Activated CD8-positive, alpha-beta T cell treated with anti-CD3 and anti-CD28 coated beads for 36 hours (primary cell): ENCODE results near the gene UBXN2A. TPM values are rescaled to one million over a fixed set of nuclear protein-coding genes. Genes with fewer than 3 reads are reported as not detected.

Source experiments
- ATAC-seq: fragments of 200-7000 bp; cut with Tn5 transposase; one replicate; pipeline ENCODE4 v1.10.0; 2021; ENCODE audit warnings: mild to moderate bottlenecking, moderate library complexity
- CTCF ChIA-PET: fragments of 350-600 bp; sonication (Branson Sonifier 250); formaldehyde crosslinking; loops from one replicate; lab custom pipeline; 2021; ENCODE audit warnings: antibody characterized with exemption; lab: Charles Lee
- POLR2A ChIA-PET: fragments of 350-600 bp; sonication (Branson Sonifier 250); formaldehyde crosslinking; loops from one replicate; lab custom pipeline; 2021; ENCODE audit warnings: antibody characterized with exemption; lab: Charles Lee
- DNase-seq: peaks from one replicate; pipeline ENCODE4 v3.0.0-alpha.2; 2020
- H3K27ac Mint-ChIP-seq: one replicate; pipeline ENCODE4 v1.8.0; 2021; ENCODE audit warnings: mild to moderate bottlenecking, mixed read lengths
- H3K27me3 Mint-ChIP-seq: one replicate; pipeline ENCODE4 v1.8.0; 2021; ENCODE audit warnings: mixed read lengths
- H3K36me3 Mint-ChIP-seq: one replicate; pipeline ENCODE4 v1.8.0; 2021; ENCODE audit warnings: low read depth, mixed read lengths
- H3K4me1 Mint-ChIP-seq: one replicate; pipeline ENCODE4 v1.8.0; 2021; ENCODE audit warnings: low read depth, mixed read lengths
- H3K4me3 Mint-ChIP-seq: one replicate; pipeline ENCODE4 v1.8.0; 2021; ENCODE audit warnings: mild to moderate bottlenecking, moderate library complexity, mixed read lengths
- H3K9me3 Mint-ChIP-seq: one replicate; pipeline ENCODE4 v1.8.0; 2021; ENCODE audit warnings: mixed read lengths
- intact Hi-C: fragments of 100-400 bp; cut with micrococcal nuclease; formaldehyde crosslinking; loops from one replicate; pipeline ENCODE4 v1.10.0; 2022
- total RNA-seq, 2 experiments: library from RNA; stranded (reverse); gene quantifications; one replicate each; pipeline ENCODE4 v1.2.3, GENCODE V29; 2021
- TF ChIP-seq, protein P1 (sequence below): fragments of 200-600 bp; IDR thresholded peaks from one replicate; pipeline ENCODE4 v1.8.0; 2022; ENCODE audit warnings: antibody characterized with exemption, mild to moderate bottlenecking

Gene UBXN2A
- total RNA-seq, 2 experiments from 2014 or later: 11.1 to 11.2 TPM

GRCh38 chr2:23915327-23915726, 24.9 kb upstream of the UBXN2A start:
- TF ChIP-seq, protein P1, sequence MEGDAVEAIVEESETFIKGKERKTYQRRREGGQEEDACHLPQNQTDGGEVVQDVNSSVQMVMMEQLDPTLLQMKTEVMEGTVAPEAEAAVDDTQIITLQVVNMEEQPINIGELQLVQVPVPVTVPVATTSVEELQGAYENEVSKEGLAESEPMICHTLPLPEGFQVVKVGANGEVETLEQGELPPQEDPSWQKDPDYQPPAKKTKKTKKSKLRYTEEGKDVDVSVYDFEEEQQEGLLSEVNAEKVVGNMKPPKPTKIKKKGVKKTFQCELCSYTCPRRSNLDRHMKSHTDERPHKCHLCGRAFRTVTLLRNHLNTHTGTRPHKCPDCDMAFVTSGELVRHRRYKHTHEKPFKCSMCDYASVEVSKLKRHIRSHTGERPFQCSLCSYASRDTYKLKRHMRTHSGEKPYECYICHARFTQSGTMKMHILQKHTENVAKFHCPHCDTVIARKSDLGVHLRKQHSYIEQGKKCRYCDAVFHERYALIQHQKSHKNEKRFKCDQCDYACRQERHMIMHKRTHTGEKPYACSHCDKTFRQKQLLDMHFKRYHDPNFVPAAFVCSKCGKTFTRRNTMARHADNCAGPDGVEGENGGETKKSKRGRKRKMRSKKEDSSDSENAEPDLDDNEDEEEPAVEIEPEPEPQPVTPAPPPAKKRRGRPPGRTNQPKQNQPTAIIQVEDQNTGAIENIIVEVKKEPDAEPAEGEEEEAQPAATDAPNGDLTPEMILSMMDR: no peak
- DNase-seq: no peak
- Mint-ChIP-seq H3K27ac (no peak overlapping the region), H3K27me3 (no peaks in the 10 kb centered on the region), H3K9me3 (no peaks in the 10 kb centered on the region), H3K4me1 (peaks cover 46% of the 10 kb centered on the region), H3K4me3 (no peak overlapping the region), H3K36me3 (peaks cover 2% of the 10 kb centered on the region)
- ATAC-seq: no peak
- intact Hi-C loops: loop anchor here (10.0 kb wide), 1 partner anchor 91 kb away; no protein-coding TSS in a partner anchor
- POLR2A ChIA-PET: interaction anchor here (0.6 to 1.5 kb wide), 2 partner anchors 9 to 11 kb away, joined by 3 to 5 read pairs; no protein-coding TSS in a partner anchor
- CTCF ChIA-PET: interaction anchor here (1.3 to 1.5 kb wide), 3 partner anchors 10 to 95 kb away, joined by 3 to 7 read pairs (median 5); partner anchors contain the start of gene ATAD2B

DNA sequence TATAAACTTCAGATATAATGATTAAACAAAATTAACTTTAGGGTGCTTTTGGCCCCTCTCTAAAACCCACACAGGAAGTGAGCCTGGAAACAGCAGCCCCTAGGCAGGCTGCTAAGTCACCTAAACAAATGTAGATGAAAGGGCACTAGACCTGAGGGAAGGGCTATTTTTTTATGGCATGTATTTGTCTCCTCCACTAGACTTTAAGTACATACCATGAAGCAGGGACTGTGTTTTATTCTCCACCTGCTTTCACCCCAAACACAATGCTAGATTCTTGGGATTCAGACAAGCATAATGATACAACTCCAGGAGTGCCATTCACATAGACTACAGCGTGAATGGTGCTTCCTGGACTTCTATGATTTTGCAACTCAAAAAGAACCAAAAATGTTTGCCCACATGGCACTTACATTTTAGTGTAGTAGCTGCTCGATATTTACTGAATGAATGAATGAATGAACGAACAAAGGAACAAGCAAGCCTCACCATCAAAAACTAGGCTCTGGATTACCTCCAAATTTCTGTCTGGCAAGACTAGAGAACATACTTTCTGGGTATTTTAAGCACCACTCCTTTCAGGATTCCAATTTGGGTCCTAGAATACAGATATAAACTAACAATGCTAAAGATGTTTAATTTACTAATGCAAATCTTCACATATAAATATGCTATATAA, 23.4 kb upstream of the UBXN2A start:
- Mint-ChIP-seq H3K27me3 (no peaks in the 10 kb centered on the region), H3K9me3 (no peaks in the 10 kb centered on the region), H3K36me3 (peaks cover 2% of the 10 kb centered on the region), H3K4me1 (peaks cover 50% of the 10 kb centered on the region), H3K4me3 (no peak overlapping the region), H3K27ac (peak overlapping the region; percentile 73)
- intact Hi-C loops: loop anchor here (10.0 kb wide), 1 partner anchor 92 kb away; no protein-coding TSS in a partner anchor
- ATAC-seq: peak; percentile 85
- POLR2A ChIA-PET: no interaction called here
- peak; percentile 53 for DNase-seq
- CTCF ChIA-PET: no interaction called here
- TF ChIP-seq, protein P1: no peak

- TF ChIP-seq, protein P1: no peak
- Mint-ChIP-seq H3K27ac (no peak overlapping the region), H3K4me1 (peaks cover 57% of the 10 kb centered on the region), H3K36me3 (no peaks in the 10 kb centered on the region), H3K9me3 (no peaks in the 10 kb centered on the region), H3K27me3 (no peaks in the 10 kb centered on the region), H3K4me3 (no peak overlapping the region)
- ATAC-seq (no peak), DNase-seq (no peak)
- ChIA-PET POLR2A (interaction anchor here (0.9 to 1.1 kb wide), 2 partner anchors 8 to 20 kb away, joined by 3 read pairs; partner anchors contain the start of gene ATAD2B), CTCF (interaction anchor here (1.1 kb wide), 1 partner anchor 8 kb away, joined by 7 read pairs; the partner anchor contains the start of gene ATAD2B)
- intact Hi-C loops: loop anchor here (10.0 kb wide), 1 partner anchor 94 kb away; no protein-coding TSS in a partner anchor
These were observed 21.3 kb upstream of the UBXN2A start for GRCh38 chr2:23918837-23919489.

- no peaks in the 10 kb centered on the region for H3K9me3 Mint-ChIP-seq
- no peaks in the 10 kb centered on the region for H3K36me3 Mint-ChIP-seq
- intact Hi-C loops: loop anchor here (5.0 kb wide), 1 partner anchor 153 kb away; the partner anchor contains the start of gene SF3B6
- H3K4me1 Mint-ChIP-seq: peaks cover 55% of the 10 kb centered on the region
- H3K4me3 Mint-ChIP-seq: peak overlapping the region; percentile 95
- no peaks in the 10 kb centered on the region for H3K27me3 Mint-ChIP-seq
- DNase-seq: no peak
- peak overlapping the region; percentile 99 for H3K27ac Mint-ChIP-seq
- ChIA-PET CTCF (interaction anchor here (1.0 to 7.1 kb wide), 8 partner anchors 10 to 159 kb away, joined by 3 to 74 read pairs (median 8); partner anchors contain the start of genes SF3B6, TP53I3 and UBXN2A), POLR2A (interaction anchor here (0.9 to 5.6 kb wide), 7 partner anchors 11 to 152 kb away, joined by 3 to 63 read pairs (median 5); partner anchors contain the start of gene UBXN2A)
- TF ChIP-seq, protein P1: no peak
- no peak for ATAC-seq
These were observed 15.5 kb upstream of the UBXN2A start for GRCh38 chr2:23924589-23925359.
